MM.1S (cell line): ENCODE data around the gene EPM2AIP1.

Experiments
- DNase-seq: peaks from one replicate; pipeline ENCODE4 v3.0.0-alpha.2; 2015
- H2AFZ ChIP-seq: fragments of 300-600 bp; sonication (generic); 2 replicates; pipeline ENCODE4 v1.6.0; 2016; ENCODE audit warnings: antibody characterized with exemption, low read length
- H3F3A ChIP-seq: fragments of 300-600 bp; sonication (generic); 2 replicates; pipeline ENCODE4 v1.6.1; 2016; ENCODE audit warnings: mild to moderate bottlenecking, antibody characterized with exemption, low read length, moderate library complexity, mixed read lengths; ENCODE audit not compliant: insufficient read depth
- H3K27ac ChIP-seq: fragments of 300-600 bp; sonication (generic); 2 replicates; pipeline ENCODE4 v1.5.1; 2016; ENCODE audit warnings: mild to moderate bottlenecking, low read length
- H3K27me3 ChIP-seq: fragments of 300-600 bp; sonication (generic); replicated peaks from 2 replicates; pipeline ENCODE4 v1.6.0; 2016; ENCODE audit warnings: low read length; ENCODE audit not compliant: insufficient read depth
- H3K36me3 ChIP-seq: fragments of 300-600 bp; sonication (generic); replicated peaks from 2 replicates; pipeline ENCODE4 v1.6.1; 2016; ENCODE audit warnings: mild to moderate bottlenecking, low read length, mixed read lengths; ENCODE audit not compliant: insufficient read depth
- H3K4me1 ChIP-seq: fragments of 300-600 bp; sonication (generic); 2 replicates; pipeline ENCODE4 v1.6.1; 2016; ENCODE audit warnings: low read length, mixed read lengths
- H3K4me2 ChIP-seq: fragments of 300-600 bp; sonication (generic); 2 replicates; pipeline ENCODE4 v1.6.0; 2016; ENCODE audit warnings: low read depth, low read length
- H3K4me3 ChIP-seq: fragments of 300-600 bp; sonication (generic); 2 replicates; pipeline ENCODE4 v1.5.1; 2016; ENCODE audit warnings: low read length, mixed read lengths
- H3K79me2 ChIP-seq: fragments of 300-600 bp; sonication (generic); 2 replicates; pipeline ENCODE4 v1.6.1; 2016; ENCODE audit warnings: mixed run types, low read length, mixed read lengths
- H3K9ac ChIP-seq: fragments of 300-600 bp; sonication (generic); 2 replicates; pipeline ENCODE4 v1.6.1; 2016; ENCODE audit warnings: low read length, mixed read lengths
- H3K9me2 ChIP-seq: fragments of 300-600 bp; sonication (generic); replicated peaks from 2 replicates; pipeline ENCODE4 v1.6.1; 2016; ENCODE audit warnings: mild to moderate bottlenecking, low read length, mixed read lengths; ENCODE audit not compliant: insufficient read depth
- H3K9me3 ChIP-seq: fragments of 300-600 bp; sonication (generic); replicated peaks from 2 replicates; pipeline ENCODE4 v1.6.1; 2016; ENCODE audit warnings: mild to moderate bottlenecking, low read length, mixed read lengths; ENCODE audit not compliant: insufficient read depth
- H4K20me1 ChIP-seq: fragments of 300-600 bp; sonication (generic); 2 replicates; pipeline ENCODE4 v1.6.1; 2016; ENCODE audit warnings: mild to moderate bottlenecking, low read length, moderate library complexity, mixed read lengths; ENCODE audit not compliant: insufficient read depth
- EZH2 ChIP-seq: fragments of 300-600 bp; sonication (generic); optimal IDR thresholded peaks from 2 replicates; pipeline ENCODE3; 2017; ENCODE audit warnings: low read depth, mild to moderate bottlenecking, antibody characterized with exemption, low read length, mixed read lengths
- EZH2phosphoT487 ChIP-seq: fragments of 300-600 bp; sonication (generic); IDR thresholded peaks from 2 replicates; pipeline ENCODE4 v1.6.1; 2018; ENCODE audit warnings: antibody characterized with exemption, low read length
- TF ChIP-seq, protein P1 (sequence below): fragments of 300-600 bp; sonication (generic); IDR thresholded peaks from 2 replicates; pipeline ENCODE4 v1.5.1; 2016; ENCODE audit warnings: antibody characterized with exemption, low read length, mixed read lengths

EPM2AIP1 gene

DNA sequence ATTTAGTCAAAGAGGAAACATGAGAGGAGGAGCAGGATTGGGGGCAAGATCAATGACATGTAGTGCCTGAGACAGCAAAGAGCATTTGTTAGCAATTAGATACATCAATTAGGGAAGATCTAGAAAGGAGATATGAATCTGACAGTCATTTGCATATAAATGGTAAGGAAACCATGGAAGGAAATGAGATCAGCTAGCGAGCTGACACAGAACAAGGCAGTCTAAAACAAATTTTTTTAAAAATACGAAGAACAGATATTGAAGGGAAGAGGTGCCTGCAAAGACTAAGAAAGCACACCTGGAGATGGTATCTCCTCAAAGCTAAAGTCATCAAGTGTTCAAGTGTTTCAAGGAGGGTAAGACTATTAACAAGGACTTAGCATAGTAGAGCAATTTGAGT, 4.6 kb downstream of the EPM2AIP1 start:
- Histone ChIP-seq H3K4me3 (no peak overlapping the region), H3K27me3 (no peaks in the 10 kb centered on the region), H3F3A (no peaks in the 10 kb centered on the region), H3K4me2 (no peak overlapping the region), H3K9ac (no peak overlapping the region), H3K36me3 (peaks cover 7% of the 10 kb centered on the region; the same call in 1 of the 2 replicates), H2AFZ (no peak overlapping the region), H3K9me2 (no peaks in the 10 kb centered on the region), H3K27ac (no peak overlapping the region), H3K4me1 (no peaks in the 10 kb centered on the region), H4K20me1 (no peaks in the 10 kb centered on the region), H3K9me3 (no peaks in the 10 kb centered on the region), H3K79me2 (peaks cover 12% of the 10 kb centered on the region)
- DNase-seq, result no peak
- no peak for TF ChIP-seq EZH2phosphoT487
- TF ChIP-seq, protein P1, sequence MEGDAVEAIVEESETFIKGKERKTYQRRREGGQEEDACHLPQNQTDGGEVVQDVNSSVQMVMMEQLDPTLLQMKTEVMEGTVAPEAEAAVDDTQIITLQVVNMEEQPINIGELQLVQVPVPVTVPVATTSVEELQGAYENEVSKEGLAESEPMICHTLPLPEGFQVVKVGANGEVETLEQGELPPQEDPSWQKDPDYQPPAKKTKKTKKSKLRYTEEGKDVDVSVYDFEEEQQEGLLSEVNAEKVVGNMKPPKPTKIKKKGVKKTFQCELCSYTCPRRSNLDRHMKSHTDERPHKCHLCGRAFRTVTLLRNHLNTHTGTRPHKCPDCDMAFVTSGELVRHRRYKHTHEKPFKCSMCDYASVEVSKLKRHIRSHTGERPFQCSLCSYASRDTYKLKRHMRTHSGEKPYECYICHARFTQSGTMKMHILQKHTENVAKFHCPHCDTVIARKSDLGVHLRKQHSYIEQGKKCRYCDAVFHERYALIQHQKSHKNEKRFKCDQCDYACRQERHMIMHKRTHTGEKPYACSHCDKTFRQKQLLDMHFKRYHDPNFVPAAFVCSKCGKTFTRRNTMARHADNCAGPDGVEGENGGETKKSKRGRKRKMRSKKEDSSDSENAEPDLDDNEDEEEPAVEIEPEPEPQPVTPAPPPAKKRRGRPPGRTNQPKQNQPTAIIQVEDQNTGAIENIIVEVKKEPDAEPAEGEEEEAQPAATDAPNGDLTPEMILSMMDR, result no peak
- no peak for TF ChIP-seq EZH2

DNA sequence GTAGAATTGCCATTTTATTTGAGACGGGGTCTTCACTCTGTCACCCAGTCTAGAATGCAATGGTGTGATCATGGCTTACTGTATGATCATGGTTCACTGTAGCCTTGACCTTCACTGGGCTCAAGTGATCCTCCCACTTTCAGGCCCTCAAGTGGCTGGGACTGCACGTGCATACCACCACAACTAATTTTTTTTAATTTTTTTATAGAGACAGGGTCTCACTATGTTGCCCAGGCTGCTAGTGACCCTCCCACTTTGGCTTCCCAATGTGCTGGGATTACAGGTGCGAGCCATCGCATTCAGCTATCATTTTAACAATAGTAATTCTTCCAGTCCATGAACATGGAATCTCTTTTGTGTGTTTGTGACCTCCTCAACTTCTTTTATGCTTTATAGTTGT, 11.9 kb downstream of the EPM2AIP1 start:
- H2AFZ ChIP-seq, result no peak overlapping the region
- no peaks in the 10 kb centered on the region for H4K20me1 ChIP-seq
- no peak overlapping the region for H3K9ac ChIP-seq
- H3K9me2 ChIP-seq, result no peaks in the 10 kb centered on the region
- H3K27me3 ChIP-seq, result no peaks in the 10 kb centered on the region
- no peak overlapping the region for H3K4me3 ChIP-seq
- no peaks in the 10 kb centered on the region for H3K79me2 ChIP-seq
- no peak for DNase-seq
- H3K27ac ChIP-seq, result no peak overlapping the region
- H3K9me3 ChIP-seq, result no peaks in the 10 kb centered on the region
- H3K4me2 ChIP-seq, result no peak overlapping the region
- no peaks in the 10 kb centered on the region for H3K36me3 ChIP-seq
- no peaks in the 10 kb centered on the region for H3K4me1 ChIP-seq
- no peaks in the 10 kb centered on the region for H3F3A ChIP-seq
- TF ChIP-seq, protein P1, result no peak
- TF ChIP-seq EZH2, result no peak
- no peak for TF ChIP-seq EZH2phosphoT487

DNA sequence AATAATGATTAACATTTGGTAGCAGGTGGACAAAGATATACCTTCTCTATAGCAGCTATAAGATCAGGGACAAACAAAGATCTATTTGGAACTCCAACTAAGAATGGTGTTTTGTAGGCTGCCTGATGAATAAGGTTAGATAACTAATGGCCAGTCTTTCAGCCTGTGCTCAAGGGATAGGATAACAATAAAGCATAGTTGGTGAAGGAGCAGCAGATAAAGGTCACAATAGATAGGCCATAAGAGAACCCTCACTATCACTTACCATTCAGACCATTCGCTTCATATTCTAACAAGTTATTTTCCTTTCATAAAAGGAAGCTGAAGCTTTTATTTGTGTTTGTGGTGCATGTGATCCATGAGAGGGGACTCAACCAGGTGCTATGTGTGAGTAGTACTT, 19.8 kb downstream of the EPM2AIP1 start:
- Histone ChIP-seq H3K27ac (no peak overlapping the region), H3K4me3 (no peak overlapping the region), H3K27me3 (no peaks in the 10 kb centered on the region), H3K4me2 (no peak overlapping the region), H3K4me1 (peaks cover 6% of the 10 kb centered on the region; the same call in 1 of the 2 replicates), H3K79me2 (no peaks in the 10 kb centered on the region), H2AFZ (no peak overlapping the region), H3K9me2 (no peaks in the 10 kb centered on the region; the same call in 1 of the 2 replicates), H3K36me3 (no peaks in the 10 kb centered on the region), H3K9me3 (no peaks in the 10 kb centered on the region), H3F3A (no peaks in the 10 kb centered on the region), H4K20me1 (no peaks in the 10 kb centered on the region), H3K9ac (no peak overlapping the region)
- no peak for DNase-seq
- TF ChIP-seq EZH2phosphoT487, result no peak
- no peak for TF ChIP-seq EZH2
- TF ChIP-seq, protein P1, result no peak
